Measurements from ENCODE around the gene TENM4.

Gene TENM4

GRCh38 chr11:78669249-78669648, 771.6 kb downstream of the TENM4 start:
- Histone ChIP-seq H3K4me3 (ENCODE audit: extremely low read depth, insufficient read depth, low read length, poor library complexity, severe bottlenecking) (no peak overlapping the region), H3K36me3 (ENCODE audit: control insufficient read depth, insufficient read depth, low read length) (peaks cover 43% of the 10 kb centered on the region), H3K27ac (ENCODE audit: low read depth, low read length, severe bottlenecking) (no peak overlapping the region), H3K9me3 (ENCODE audit: control insufficient read depth, low read length) (no peaks in the 10 kb centered on the region), H3K4me1 (ENCODE audit: control insufficient read depth, insufficient read depth, low read length, poor library complexity, severe bottlenecking) (no peaks in the 10 kb centered on the region)
- 96 to 99% methylated on average over 14 to 16 of the region's 17 CpGs for WGBS, 2 experiments (ENCODE audit: insufficient coverage in 2 of 2)

DNA sequence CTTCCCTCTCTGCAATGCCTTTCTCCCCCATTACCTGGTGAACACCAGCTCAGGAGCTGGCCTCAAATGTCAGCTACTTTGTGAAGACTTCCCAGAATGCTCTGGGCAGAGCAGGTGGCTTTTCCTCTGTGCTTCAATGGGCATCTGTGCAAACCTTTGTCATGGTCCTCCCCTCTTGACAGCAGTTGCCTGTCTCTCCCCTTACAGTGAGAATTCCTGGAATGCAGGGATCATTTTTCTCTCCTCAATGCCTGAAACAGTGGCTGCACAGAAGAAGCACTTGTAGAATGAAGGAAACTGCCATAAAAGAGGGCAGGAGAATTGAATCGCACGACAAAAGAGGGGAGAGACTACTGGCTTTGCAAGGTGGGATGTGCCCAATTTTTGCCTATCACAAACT, 773.4 kb downstream of the TENM4 start:
- Histone ChIP-seq H3K4me3 (ENCODE audit: extremely low read depth, insufficient read depth, low read length, poor library complexity, severe bottlenecking) (no peak overlapping the region), H3K36me3 (ENCODE audit: control insufficient read depth, insufficient read depth, low read length) (peaks cover 37% of the 10 kb centered on the region), H3K9me3 (ENCODE audit: control insufficient read depth, low read length) (no peaks in the 10 kb centered on the region), H3K4me1 (ENCODE audit: control insufficient read depth, insufficient read depth, low read length, poor library complexity, severe bottlenecking) (no peaks in the 10 kb centered on the region), H3K27ac (ENCODE audit: low read depth, low read length, severe bottlenecking) (no peak overlapping the region)
- WGBS, 2 experiments (ENCODE audit: insufficient coverage in 2 of 2) = 83% methylated on average over 2 of the region's 2 CpGs; no CpG with 5 or more reads in 1 of the 2 experiments

DNA sequence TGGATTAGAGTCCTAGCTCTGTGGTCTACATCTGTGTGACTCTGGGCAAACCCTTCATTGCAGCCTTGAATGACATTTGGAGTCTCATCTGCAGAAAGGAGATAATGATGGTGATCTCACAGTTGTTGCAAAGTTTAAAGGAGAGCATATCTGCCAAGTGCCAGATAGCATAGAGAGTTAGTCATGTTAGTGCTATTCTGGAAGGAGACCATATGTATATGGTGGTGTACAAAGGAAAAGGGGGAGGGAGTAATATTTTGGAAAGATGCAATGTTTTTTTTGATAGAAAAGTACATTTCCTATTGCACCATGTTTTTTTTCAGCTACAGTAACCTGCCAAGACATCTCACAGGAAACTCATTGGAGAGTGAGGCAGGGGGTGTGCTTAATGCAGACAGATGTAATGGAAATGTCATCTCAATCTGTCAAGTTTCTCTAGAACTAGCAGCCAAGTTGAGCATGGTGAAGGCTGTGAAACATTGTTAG, 774.1 kb downstream of the TENM4 start:
- H3K4me1 ChIP-seq (ENCODE audit: control insufficient read depth, insufficient read depth, low read length, poor library complexity, severe bottlenecking) = no peaks in the 10 kb centered on the region
- H3K4me3 ChIP-seq (ENCODE audit: extremely low read depth, insufficient read depth, low read length, poor library complexity, severe bottlenecking) = no peak overlapping the region
- no peaks in the 10 kb centered on the region for H3K9me3 ChIP-seq (ENCODE audit: control insufficient read depth, low read length)
- H3K36me3 ChIP-seq (ENCODE audit: control insufficient read depth, insufficient read depth, low read length) = peaks cover 30% of the 10 kb centered on the region
- no peak overlapping the region for H3K27ac ChIP-seq (ENCODE audit: low read depth, low read length, severe bottlenecking)

- WGBS, 2 experiments (ENCODE audit: insufficient coverage in 2 of 2) = 83% methylated on average over 1 of the region's 1 CpG; no CpG with 5 or more reads in 1 of the 2 experiments
- H3K9me3 ChIP-seq (ENCODE audit: control insufficient read depth, low read length) = no peaks in the 10 kb centered on the region
- no peak overlapping the region for H3K4me3 ChIP-seq (ENCODE audit: extremely low read depth, insufficient read depth, low read length, poor library complexity, severe bottlenecking)
- H3K4me1 ChIP-seq (ENCODE audit: control insufficient read depth, insufficient read depth, low read length, poor library complexity, severe bottlenecking) = no peaks in the 10 kb centered on the region
- peaks cover 16% of the 10 kb centered on the region for H3K36me3 ChIP-seq (ENCODE audit: control insufficient read depth, insufficient read depth, low read length)
- H3K27ac ChIP-seq (ENCODE audit: low read depth, low read length, severe bottlenecking) = no peak overlapping the region
Observed at GRCh38 chr11:78664636-78665035, 776.2 kb downstream of the TENM4 start.

DNA sequence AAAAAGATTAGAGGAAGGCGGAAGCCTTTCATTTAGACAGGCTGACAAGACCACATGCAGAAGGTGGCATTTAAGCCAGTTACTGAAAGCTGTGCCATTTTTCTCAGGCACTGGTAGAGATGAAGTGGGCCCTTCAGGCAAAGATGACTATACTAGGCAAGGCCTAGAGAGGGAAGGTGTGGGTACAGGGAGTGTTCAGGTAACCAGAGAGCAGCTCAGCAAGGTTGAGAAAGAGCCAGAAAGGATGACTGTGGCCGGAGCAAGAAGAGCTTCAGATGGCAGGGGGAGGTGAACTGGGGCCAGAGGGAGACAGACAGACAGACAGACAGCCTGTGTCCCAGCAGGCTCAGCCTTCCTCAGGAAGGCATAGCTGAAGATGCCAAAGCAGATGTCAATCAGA, 778.0 kb downstream of the TENM4 start:
- no peak overlapping the region for H3K4me3 ChIP-seq (ENCODE audit: extremely low read depth, insufficient read depth, low read length, poor library complexity, severe bottlenecking)
- H3K36me3 ChIP-seq (ENCODE audit: control insufficient read depth, insufficient read depth, low read length) = peaks cover 11% of the 10 kb centered on the region
- WGBS, 2 experiments (ENCODE audit: insufficient coverage in 2 of 2) = 94 to 100% methylated on average over 2 of the region's 2 CpGs
- no peak overlapping the region for H3K27ac ChIP-seq (ENCODE audit: low read depth, low read length, severe bottlenecking)
- no peaks in the 10 kb centered on the region for H3K9me3 ChIP-seq (ENCODE audit: control insufficient read depth, low read length)
- no peaks in the 10 kb centered on the region for H3K4me1 ChIP-seq (ENCODE audit: control insufficient read depth, insufficient read depth, low read length, poor library complexity, severe bottlenecking)

- Histone ChIP-seq H3K4me3 (ENCODE audit: extremely low read depth, insufficient read depth, low read length, poor library complexity, severe bottlenecking) (no peak overlapping the region), H3K36me3 (ENCODE audit: control insufficient read depth, insufficient read depth, low read length) (peaks cover 9% of the 10 kb centered on the region), H3K27ac (ENCODE audit: low read depth, low read length, severe bottlenecking) (no peak overlapping the region), H3K4me1 (ENCODE audit: control insufficient read depth, insufficient read depth, low read length, poor library complexity, severe bottlenecking) (no peaks in the 10 kb centered on the region), H3K9me3 (ENCODE audit: control insufficient read depth, low read length) (no peaks in the 10 kb centered on the region)
- WGBS, 2 experiments (ENCODE audit: insufficient coverage in 2 of 2) = 89 to 93% methylated on average over 3 to 4 of the region's 4 CpGs
Observed at GRCh38 chr11:78660471-78660870, 780.4 kb downstream of the TENM4 start.

GRCh38 chr11:78659326-78660270, 781.2 kb downstream of the TENM4 start:
- Histone ChIP-seq H3K36me3 (ENCODE audit: control insufficient read depth, insufficient read depth, low read length) (peaks cover 9% of the 10 kb centered on the region), H3K4me1 (ENCODE audit: control insufficient read depth, insufficient read depth, low read length, poor library complexity, severe bottlenecking) (no peaks in the 10 kb centered on the region), H3K9me3 (ENCODE audit: control insufficient read depth, low read length) (no peaks in the 10 kb centered on the region), H3K27ac (ENCODE audit: low read depth, low read length, severe bottlenecking) (no peak overlapping the region), H3K4me3 (ENCODE audit: extremely low read depth, insufficient read depth, low read length, poor library complexity, severe bottlenecking) (no peak overlapping the region)
- WGBS, 2 experiments (ENCODE audit: insufficient coverage in 2 of 2) = 84 to 88% methylated on average over 8 to 11 of the region's 11 CpGs

GRCh38 chr11:78657968-78658839, 782.6 kb downstream of the TENM4 start:
- 95 to 96% methylated on average over 28 to 31 of the region's 31 CpGs for WGBS, 2 experiments (ENCODE audit: insufficient coverage in 2 of 2)
- Histone ChIP-seq H3K36me3 (ENCODE audit: control insufficient read depth, insufficient read depth, low read length) (peaks cover 9% of the 10 kb centered on the region), H3K4me1 (ENCODE audit: control insufficient read depth, insufficient read depth, low read length, poor library complexity, severe bottlenecking) (no peaks in the 10 kb centered on the region), H3K27ac (ENCODE audit: low read depth, low read length, severe bottlenecking) (no peak overlapping the region), H3K4me3 (ENCODE audit: extremely low read depth, insufficient read depth, low read length, poor library complexity, severe bottlenecking) (no peak overlapping the region), H3K9me3 (ENCODE audit: control insufficient read depth, low read length) (no peaks in the 10 kb centered on the region)

DNA sequence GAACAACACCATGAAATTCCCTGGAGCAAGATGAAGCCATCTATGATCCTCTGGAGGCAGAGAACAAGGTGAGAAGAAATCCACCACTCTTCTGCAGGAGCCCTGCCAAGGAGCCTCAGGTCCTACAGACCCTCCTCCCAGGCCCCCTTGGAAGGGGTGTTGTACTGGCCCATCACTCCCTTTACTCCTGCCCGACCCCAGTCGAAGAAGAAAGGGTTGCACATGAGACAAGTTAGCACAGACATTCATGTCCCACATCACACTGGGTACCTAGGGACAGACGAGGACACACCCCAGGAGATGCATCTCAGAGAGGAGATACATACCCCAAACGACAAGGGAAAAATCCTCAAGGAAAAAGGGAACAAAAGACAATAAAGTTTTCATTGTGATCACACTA, 783.4 kb downstream of the TENM4 start:
- Histone ChIP-seq H3K4me3 (ENCODE audit: extremely low read depth, insufficient read depth, low read length, poor library complexity, severe bottlenecking) (no peak overlapping the region), H3K9me3 (ENCODE audit: control insufficient read depth, low read length) (no peaks in the 10 kb centered on the region), H3K4me1 (ENCODE audit: control insufficient read depth, insufficient read depth, low read length, poor library complexity, severe bottlenecking) (peaks cover under 1% of the 10 kb centered on the region), H3K27ac (ENCODE audit: low read depth, low read length, severe bottlenecking) (no peak overlapping the region), H3K36me3 (ENCODE audit: control insufficient read depth, insufficient read depth, low read length) (peaks cover 9% of the 10 kb centered on the region)
- 87 to 100% methylated on average over 2 to 3 of the region's 4 CpGs for WGBS, 2 experiments (ENCODE audit: insufficient coverage in 2 of 2)

DNA sequence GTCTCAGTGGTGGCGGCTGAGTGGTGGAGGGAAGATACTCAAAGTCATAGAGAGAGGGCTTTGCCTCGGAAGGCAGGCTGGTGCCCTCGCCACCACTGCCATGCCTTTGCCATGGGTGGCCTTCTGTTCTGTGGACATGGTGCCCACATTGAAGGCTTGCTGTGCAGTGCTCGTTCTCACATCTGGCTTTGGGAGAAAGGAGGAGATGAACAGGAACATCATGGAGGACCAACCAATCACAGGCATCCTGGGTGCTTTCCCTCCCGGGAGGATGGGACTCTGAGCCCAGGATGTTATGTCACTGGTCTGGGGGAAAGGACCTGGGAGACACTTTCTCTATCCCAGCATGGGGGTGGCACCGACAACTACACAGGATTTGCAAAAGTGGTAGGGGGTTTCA, 783.8 kb downstream of the TENM4 start:
- H3K9me3 ChIP-seq (ENCODE audit: control insufficient read depth, low read length) = no peaks in the 10 kb centered on the region
- 90 to 93% methylated on average over 3 to 5 of the region's 6 CpGs for WGBS, 2 experiments (ENCODE audit: insufficient coverage in 2 of 2)

More for the DNA sequence above, 783.8 kb downstream of the TENM4 start:
- Histone ChIP-seq H3K27ac (ENCODE audit: low read depth, low read length, severe bottlenecking) (no peak overlapping the region), H3K4me3 (ENCODE audit: extremely low read depth, insufficient read depth, low read length, poor library complexity, severe bottlenecking) (no peak overlapping the region), H3K36me3 (ENCODE audit: control insufficient read depth, insufficient read depth, low read length) (peaks cover 9% of the 10 kb centered on the region), H3K4me1 (ENCODE audit: control insufficient read depth, insufficient read depth, low read length, poor library complexity, severe bottlenecking) (peaks cover 5% of the 10 kb centered on the region)
